SK-N-MC (cell line): ENCODE results near the gene VPS26C.

Experiments
- EZH2 ChIP-seq: fragments of 200-600 bp; sonication (generic); IDR thresholded peaks from one replicate; pipeline ENCODE4 v1.6.1; 2017; ENCODE audit warnings: antibody characterized with exemption
- FOXP2 ChIP-seq: optimal IDR thresholded peaks from 2 replicates; pipeline ENCODE3; 2011; ENCODE audit warnings: mild to moderate bottlenecking, moderate library complexity; ENCODE audit not compliant: insufficient read depth; ENCODE audit errors: extremely low read length, control extremely low read depth
- POLR2AphosphoS5 ChIP-seq: IDR thresholded peaks from 2 replicates; pipeline ENCODE4 v1.6.1; 2012; ENCODE audit warnings: mild to moderate bottlenecking, low read depth, low read length, borderline replicate concordance

GRCh38 chr21:37207441-37208009 lies 59.6 kb downstream of the VPS26C start:
- no peak for TF ChIP-seq EZH2
- no peak for TF ChIP-seq POLR2AphosphoS5
- no peak for TF ChIP-seq FOXP2
